Lung (tissue), 12 donors: Measurements from ENCODE around the gene XRCC6. TPM values are rescaled to one million over a fixed set of nuclear protein-coding genes. Genes with fewer than 3 reads are reported as not detected.

Experiments used
- ATAC-seq: fragments of 200-7000 bp; cut with Tn5 transposase; one replicate; pipeline ENCODE4 v1.9.1; 2020; ENCODE audit warnings: moderate number of reproducible peaks; ENCODE audit not compliant: insufficient read depth, low FRiP score
- DNase-seq, 3 donors: peaks; one replicate each; pipeline ENCODE4 v3.0.0-alpha.2; 2013 to 2017
- H3K27ac ChIP-seq, 2 donors: one replicate each; pipeline ENCODE4 v1.5.1; 2013; ENCODE audit warnings: mild to moderate bottlenecking in 2 of 2, moderate library complexity in 2 of 2, control low read depth in 1 of 2, inconsistent platforms in 1 of 2, low read depth in 1 of 2, low read length in 1 of 2
- H3K27me3 ChIP-seq, 3 donors: one replicate each; pipeline ENCODE4 v1.5.1; 2013; ENCODE audit warnings: low read length in 2 of 3; ENCODE audit not compliant: control insufficient read depth in 3 of 3, insufficient read depth in 3 of 3
- H3K36me3 ChIP-seq, 4 donors: one replicate each; pipeline ENCODE4 v1.5.1; 2013; ENCODE audit warnings: low read length in 4 of 4, mild to moderate bottlenecking in 1 of 4, moderate library complexity in 1 of 4; ENCODE audit not compliant: control insufficient read depth in 4 of 4, insufficient read depth in 4 of 4
- H3K4me1 ChIP-seq, 5 donors: one replicate each; pipeline ENCODE4 v1.5.1; 2013; ENCODE audit warnings: low read length in 5 of 5, mild to moderate bottlenecking in 2 of 5, moderate library complexity in 1 of 5; ENCODE audit not compliant: control insufficient read depth in 5 of 5, insufficient read depth in 5 of 5
- H3K4me3 ChIP-seq: one replicate; pipeline ENCODE4 v1.5.1; 2013; ENCODE audit warnings: mild to moderate bottlenecking, control low read depth, moderate library complexity
- H3K9ac ChIP-seq, 2 donors: one replicate each; pipeline ENCODE4 v1.5.1; 2013; ENCODE audit warnings: low read length in 2 of 2, control low read depth in 1 of 2; ENCODE audit not compliant: insufficient read depth in 1 of 2
- H3K9me3 ChIP-seq, 4 donors: one replicate each; pipeline ENCODE4 v1.5.1; 2013; ENCODE audit warnings: low read length in 3 of 4, mild to moderate bottlenecking in 1 of 4, moderate library complexity in 1 of 4; ENCODE audit not compliant: control insufficient read depth in 4 of 4, insufficient read depth in 3 of 4
- WGBS, 2 donors: extraction: QIAGEN DNeasy Blood & Tissue Kit; methylation state at CpG; one replicate each; pipeline ENCODE4 v1.1.7; 2013; 5-methylcytosine and 5-hydroxymethylcytosine counted together
- polyA plus RNA-seq, 2 donors: library from polyadenylated mRNA; stranded (reverse); fragments of 200-250 nt; gene quantifications; one replicate each; pipeline ENCODE4 v1.2.1, GENCODE V29; 2013
- total RNA-seq, 2 donors: library from RNA; depleted of rRNA in 1 of 2; stranded (reverse); fragments of >200 nt in 1 of 2; gene quantifications; one replicate each; pipeline ENCODE4 v1.2.1, GENCODE V29; 2014 to 2021
- TF ChIP-seq, protein P1 (sequence below): IDR thresholded peaks from 2 replicates; pipeline ENCODE4 v1.5.1; 2012; ENCODE audit warnings: mild to moderate bottlenecking; ENCODE audit errors: control extremely low read depth, extremely low read depth
- donor health status: control.
- donor health status: control.
- donor health status: Bipolar disorder and iron deficiency.
- donor health status: healthy.
- donor health status: DM: yes; HTN: yes; CAD: no.

Gene XRCC6
- total and polyA plus RNA-seq, 4 donors: 149 to 235 (median 194) TPM

DNA sequence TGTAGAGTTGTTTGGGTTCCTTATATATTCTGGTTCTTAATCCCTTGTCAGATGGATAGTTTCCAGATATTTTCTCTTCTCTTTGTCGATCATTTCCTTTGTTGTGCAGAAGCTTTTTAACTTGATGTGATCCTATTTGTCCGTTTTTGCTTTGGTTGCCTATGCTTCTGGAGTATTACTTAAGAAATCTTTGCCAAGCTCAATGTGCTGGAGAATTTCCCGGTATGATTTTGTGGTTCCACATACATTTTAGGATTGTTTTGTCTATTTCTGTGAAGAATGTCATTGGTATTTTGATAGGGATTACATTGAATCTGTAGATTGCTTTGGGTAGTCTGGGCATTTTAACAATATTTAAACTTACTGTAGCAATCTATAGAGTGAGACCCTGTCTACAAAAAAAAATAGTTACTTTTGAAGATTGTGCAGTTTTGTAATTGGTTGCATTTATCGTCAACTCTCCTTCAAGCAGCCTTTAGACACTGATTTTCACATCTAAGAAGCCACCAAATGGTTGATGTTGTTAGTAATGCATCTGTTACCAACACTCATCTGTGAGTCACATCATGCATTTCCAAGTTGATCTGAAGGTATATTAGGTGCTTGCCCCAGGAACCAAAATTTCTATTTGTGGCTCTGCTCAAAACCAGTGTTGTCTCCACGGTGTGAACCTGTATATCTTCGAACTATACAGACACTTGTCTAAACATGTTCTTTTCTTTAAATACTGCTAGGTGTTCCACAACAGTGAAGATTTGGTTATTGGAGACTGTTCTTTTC lies 21.4 kb downstream of the XRCC6 start:
- 95 to 98% methylated on average over 6 of the region's 6 CpGs for WGBS, 2 donors
- peaks cover 31 to 50% (median 37%) of the 10 kb centered on the region in 4 donors for H3K36me3 ChIP-seq

DNA sequence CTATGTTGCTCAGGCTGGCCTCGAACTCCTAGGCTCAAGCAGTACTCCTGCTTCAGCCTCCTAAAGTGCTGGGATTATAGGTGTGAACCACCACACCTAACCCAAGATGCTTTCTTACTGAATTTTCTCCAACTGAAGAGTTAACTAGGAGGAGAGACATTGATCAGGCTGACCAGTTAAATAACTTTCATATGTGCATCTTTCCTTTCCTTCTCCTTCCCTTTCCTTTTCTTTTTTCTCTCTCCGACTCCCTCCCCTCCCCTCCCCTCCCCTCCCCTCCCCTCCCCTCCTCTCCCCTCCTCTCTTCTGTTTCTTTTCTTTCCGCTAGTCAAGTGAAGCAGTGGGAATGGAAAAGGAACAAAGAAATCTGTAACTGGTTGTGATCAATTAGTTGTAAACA lies 26.7 kb downstream of the XRCC6 start:
- Histone ChIP-seq H3K27me3 (no peaks in the 10 kb centered on the region), H3K4me3 (no peak overlapping the region), H3K9me3 (no peaks in the 10 kb centered on the region), H3K4me1 (no peaks in the 10 kb centered on the region), H3K27ac (no peak overlapping the region), H3K9ac (no peak overlapping the region), H3K36me3 (peaks cover 32 to 44% (median 37%) of the 10 kb centered on the region in 4 donors)
- no peak for ATAC-seq
- TF ChIP-seq, protein P1, sequence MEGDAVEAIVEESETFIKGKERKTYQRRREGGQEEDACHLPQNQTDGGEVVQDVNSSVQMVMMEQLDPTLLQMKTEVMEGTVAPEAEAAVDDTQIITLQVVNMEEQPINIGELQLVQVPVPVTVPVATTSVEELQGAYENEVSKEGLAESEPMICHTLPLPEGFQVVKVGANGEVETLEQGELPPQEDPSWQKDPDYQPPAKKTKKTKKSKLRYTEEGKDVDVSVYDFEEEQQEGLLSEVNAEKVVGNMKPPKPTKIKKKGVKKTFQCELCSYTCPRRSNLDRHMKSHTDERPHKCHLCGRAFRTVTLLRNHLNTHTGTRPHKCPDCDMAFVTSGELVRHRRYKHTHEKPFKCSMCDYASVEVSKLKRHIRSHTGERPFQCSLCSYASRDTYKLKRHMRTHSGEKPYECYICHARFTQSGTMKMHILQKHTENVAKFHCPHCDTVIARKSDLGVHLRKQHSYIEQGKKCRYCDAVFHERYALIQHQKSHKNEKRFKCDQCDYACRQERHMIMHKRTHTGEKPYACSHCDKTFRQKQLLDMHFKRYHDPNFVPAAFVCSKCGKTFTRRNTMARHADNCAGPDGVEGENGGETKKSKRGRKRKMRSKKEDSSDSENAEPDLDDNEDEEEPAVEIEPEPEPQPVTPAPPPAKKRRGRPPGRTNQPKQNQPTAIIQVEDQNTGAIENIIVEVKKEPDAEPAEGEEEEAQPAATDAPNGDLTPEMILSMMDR: no peak
- 87 to 100% methylated on average over 2 to 3 of the region's 3 CpGs for WGBS, 2 donors
- no peak for DNase-seq

More for the DNA sequence above, 21.4 kb downstream of the XRCC6 start:
- H3K27me3 ChIP-seq: no peaks in the 10 kb centered on the region
- DNase-seq (no peak), ATAC-seq (no peak)
- no peak overlapping the region for H3K27ac ChIP-seq
- no peaks in the 10 kb centered on the region for H3K9me3 ChIP-seq
- no peak overlapping the region for H3K4me3 ChIP-seq
- H3K4me1 ChIP-seq: peaks cover 0 to 1% (median 0%) of the 10 kb centered on the region in 5 donors
- TF ChIP-seq, protein P1: no peak
- no peak overlapping the region for H3K9ac ChIP-seq

DNA sequence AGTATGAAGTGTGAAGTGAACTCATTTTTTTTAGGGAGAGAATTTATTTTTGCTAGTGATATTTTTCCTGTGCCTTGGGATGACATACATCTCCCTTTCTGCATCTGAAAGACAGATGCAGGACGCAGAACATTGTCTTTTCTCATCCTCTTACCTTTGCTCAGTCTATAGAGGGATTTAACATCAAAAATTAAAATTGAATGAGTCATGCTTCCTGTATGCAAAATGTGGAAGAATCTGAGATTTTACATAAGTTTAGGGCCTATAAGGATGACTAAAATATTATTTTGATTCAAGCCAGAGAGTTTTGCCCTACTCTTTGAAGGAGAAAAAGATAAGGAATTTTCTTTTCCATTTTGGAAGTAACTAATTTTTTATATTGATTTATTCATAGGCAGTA lies 27.3 kb downstream of the XRCC6 start:
- WGBS, 2 donors: 93 to 94% methylated on average over 1 of the region's 1 CpG
- ATAC-seq: no peak
- peaks cover 34 to 47% (median 40%) of the 10 kb centered on the region in 4 donors for H3K36me3 ChIP-seq

More for the DNA sequence above, 27.3 kb downstream of the XRCC6 start:
- Histone ChIP-seq H3K27ac (no peak overlapping the region), H3K27me3 (no peaks in the 10 kb centered on the region), H3K9me3 (no peaks in the 10 kb centered on the region), H3K4me3 (no peak overlapping the region), H3K9ac (no peak overlapping the region), H3K4me1 (no peaks in the 10 kb centered on the region)
- TF ChIP-seq, protein P1: no peak
- no peak for DNase-seq
